ENCODE results near the gene SLC22A5.

GRCh38 chr5:132321109-132321721 is 48.3 kb upstream of the SLC22A5 start:
- no peak for TF ChIP-seq POLR2AphosphoS5 (IDR thresholded peaks at IDR 0.05; ENCODE audit: control insufficient read depth, insufficient read depth, low read depth, low read length)
- no peak for TF ChIP-seq ZNF280A (IDR thresholded peaks at IDR 0.05; ENCODE audit: low read depth, partially characterized antibody)
- no peak for TF ChIP-seq ZNF408 (CRISPR knock-in tag; IDR thresholded peaks at IDR 0.05; ENCODE audit: low read depth)
- no peak for TF ChIP-seq POLR2A (conservative IDR thresholded peaks at IDR 0.05)
- no peak for TF ChIP-seq ATF3 (IDR thresholded peaks at IDR 0.05)
- no peak for TF ChIP-seq ATF3 (CRISPR knock-in tag; conservative IDR thresholded peaks at IDR 0.05)
- TF ChIP-seq CREBBP (IDR thresholded peaks at IDR 0.05; ENCODE audit: low read depth, low read length), result no peak
- TF ChIP-seq CBX8 (IDR thresholded peaks at IDR 0.05; ENCODE audit: borderline replicate concordance, extremely low read depth, low read depth, low read length, poor library complexity, severe bottlenecking), result no peak
- TF ChIP-seq SREBF2 (CRISPR knock-in tag; IDR thresholded peaks at IDR 0.05), result no peak
- no peak for TF ChIP-seq ZBTB2 (IDR thresholded peaks at IDR 0.05)
- TF ChIP-seq JUND (IDR thresholded peaks at IDR 0.05; ENCODE audit: borderline replicate concordance, low read depth, low read length), result no peak
- TF ChIP-seq JUND (tag; IDR thresholded peaks at IDR 0.05; ENCODE audit: borderline replicate concordance, low read depth, low read length), result no peak
- TF ChIP-seq EZH2 (IDR thresholded peaks at IDR 0.05; ENCODE audit: borderline replicate concordance, low read depth, low read length), result no peak
- TF ChIP-seq ZNF561 (CRISPR knock-in tag; conservative IDR thresholded peaks at IDR 0.05), result no peak
